A673 (cell line): Measurements from ENCODE around the gene KIRREL3.

Source experiments
- EZH2 ChIP-seq: fragments of 200-600 bp; sonication (generic); IDR thresholded peaks from 2 replicates; pipeline ENCODE4 v1.6.1; 2017; ENCODE audit warnings: borderline replicate concordance, low read depth, mild to moderate bottlenecking, mixed read lengths, antibody characterized with exemption, low read length; ENCODE audit not compliant: poor library complexity, severe bottlenecking
- TF ChIP-seq, protein P1 (sequence below): fragments of 300-800, 200-600 bp; sonication (generic); conservative IDR thresholded peaks from 2 replicates; pipeline ENCODE4 v1.5.1; 2017; ENCODE audit warnings: low read depth, mild to moderate bottlenecking, antibody characterized with exemption, low read length, moderate library complexity, mixed read lengths

DNA sequence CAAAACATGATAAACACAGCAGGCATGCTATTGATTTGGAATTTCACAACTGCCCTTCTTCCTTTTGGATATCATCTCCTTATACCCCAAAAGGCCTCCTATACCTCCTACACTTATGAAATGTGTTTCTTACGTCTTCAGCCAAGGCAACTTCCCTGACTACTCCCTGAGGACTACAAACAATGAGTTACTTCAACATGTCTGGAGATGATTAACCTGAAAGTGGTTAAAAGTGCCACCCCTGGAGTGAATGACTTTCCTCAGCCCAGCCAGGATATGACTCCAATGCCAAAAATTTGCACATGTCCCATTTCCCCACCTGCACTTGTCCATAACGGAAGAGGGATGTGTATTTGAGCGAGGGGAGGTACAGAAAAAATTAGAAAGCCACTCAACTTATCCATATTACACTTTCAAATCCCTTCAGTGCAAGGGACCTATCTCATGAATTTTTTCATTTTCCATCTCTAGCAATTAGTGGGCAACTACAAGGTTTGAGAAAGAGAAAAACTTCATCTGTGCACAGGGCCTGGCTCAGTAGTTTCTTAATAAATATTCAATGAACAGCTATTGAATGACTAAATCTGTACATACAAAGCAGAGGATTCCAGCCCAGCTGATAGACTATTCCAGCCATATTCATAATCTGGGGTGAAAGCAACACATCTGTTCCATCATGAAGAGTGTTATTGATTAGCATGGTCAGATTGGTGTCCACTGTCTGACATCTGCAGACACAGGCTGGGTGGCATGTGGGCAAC is 36.8 kb downstream of the KIRREL3 start:
- TF ChIP-seq, protein P1, sequence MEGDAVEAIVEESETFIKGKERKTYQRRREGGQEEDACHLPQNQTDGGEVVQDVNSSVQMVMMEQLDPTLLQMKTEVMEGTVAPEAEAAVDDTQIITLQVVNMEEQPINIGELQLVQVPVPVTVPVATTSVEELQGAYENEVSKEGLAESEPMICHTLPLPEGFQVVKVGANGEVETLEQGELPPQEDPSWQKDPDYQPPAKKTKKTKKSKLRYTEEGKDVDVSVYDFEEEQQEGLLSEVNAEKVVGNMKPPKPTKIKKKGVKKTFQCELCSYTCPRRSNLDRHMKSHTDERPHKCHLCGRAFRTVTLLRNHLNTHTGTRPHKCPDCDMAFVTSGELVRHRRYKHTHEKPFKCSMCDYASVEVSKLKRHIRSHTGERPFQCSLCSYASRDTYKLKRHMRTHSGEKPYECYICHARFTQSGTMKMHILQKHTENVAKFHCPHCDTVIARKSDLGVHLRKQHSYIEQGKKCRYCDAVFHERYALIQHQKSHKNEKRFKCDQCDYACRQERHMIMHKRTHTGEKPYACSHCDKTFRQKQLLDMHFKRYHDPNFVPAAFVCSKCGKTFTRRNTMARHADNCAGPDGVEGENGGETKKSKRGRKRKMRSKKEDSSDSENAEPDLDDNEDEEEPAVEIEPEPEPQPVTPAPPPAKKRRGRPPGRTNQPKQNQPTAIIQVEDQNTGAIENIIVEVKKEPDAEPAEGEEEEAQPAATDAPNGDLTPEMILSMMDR: no peak
- no peak for TF ChIP-seq EZH2
